Epithelial cell of proximal tubule (primary cell): ENCODE measurements around the gene MYF6. TPM values are rescaled to one million over a fixed set of nuclear protein-coding genes. Genes with fewer than 3 reads are reported as not detected.
A peak's percentile ranks its signal among the peaks of the same experiment; 100 is the strongest.

ENCODE experiments used
- DNase-seq: peaks from one replicate; pipeline ENCODE4 v3.0.0-alpha.2; 2011; ENCODE audit warnings: low read depth
- H3K4me3 ChIP-seq: 2 replicates; pipeline ENCODE4 v1.5.1; 2011; ENCODE audit warnings: low read depth, mild to moderate bottlenecking, low read length
- CTCF ChIP-seq: conservative IDR thresholded peaks from 2 replicates; pipeline ENCODE4 v1.5.1; 2012; ENCODE audit warnings: low read depth, mild to moderate bottlenecking, low read length
- total RNA-seq: library from RNA; depleted of rRNA; stranded (reverse); fragments of >200 nt; gene quantifications from 2 replicates; pipeline ENCODE4 v1.2.3, GENCODE V29; 2015

MYF6 gene
- total RNA-seq, 1 donor from 2014 or later, result not detected

- TF ChIP-seq CTCF, result no peak
- no peak for DNase-seq
- H3K4me3 ChIP-seq, result no peak overlapping the region
These were observed 10.1 kb upstream of the MYF6 start for GRCh38 chr12:80697270-80697887.

GRCh38 chr12:80698256-80698655 is 9.2 kb upstream of the MYF6 start:
- no peak for TF ChIP-seq CTCF
- DNase-seq, result no peak
- H3K4me3 ChIP-seq, result no peak overlapping the region

GRCh38 chr12:80698847-80699542 is 8.4 kb upstream of the MYF6 start:
- no peak for TF ChIP-seq CTCF
- DNase-seq, result no peak
- H3K4me3 ChIP-seq, result no peak overlapping the region

- no peak for DNase-seq
These were observed 7.1 kb upstream of the MYF6 start for GRCh38 chr12:80700327-80700726.

GRCh38 chr12:80701388-80701787 is 6.0 kb upstream of the MYF6 start:
- no peak overlapping the region for H3K4me3 ChIP-seq
- no peak for DNase-seq
- TF ChIP-seq CTCF, result no peak

More at GRCh38 chr12:80700327-80700726, 7.1 kb upstream of the MYF6 start:
- H3K4me3 ChIP-seq, result no peak overlapping the region
- no peak for TF ChIP-seq CTCF

GRCh38 chr12:80702889-80703805 is 4.3 kb upstream of the MYF6 start:
- H3K4me3 ChIP-seq, result peak overlapping the region; percentile 43
- no peak for TF ChIP-seq CTCF
- DNase-seq, result peak; percentile 52
